ENCODE results near the gene XYLT1.

DNA sequence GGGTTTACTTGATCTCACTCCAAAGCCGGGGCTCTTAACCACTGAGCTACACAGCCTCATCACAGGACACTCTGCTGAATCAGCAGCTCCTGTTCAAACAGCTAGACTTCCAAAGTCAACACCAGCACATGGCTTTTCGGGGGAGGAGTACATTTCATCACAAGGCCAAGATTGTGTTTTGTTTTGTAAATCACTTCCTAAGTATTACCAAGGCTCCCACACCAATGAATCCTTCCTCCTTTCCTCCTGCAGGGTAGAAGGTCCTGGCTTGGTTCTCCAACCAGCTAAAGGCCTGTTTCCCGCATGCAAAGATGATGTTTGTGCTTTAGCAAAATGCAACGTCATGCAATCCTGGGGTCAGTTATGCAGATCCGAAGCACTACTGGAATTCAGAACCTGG, 152.5 kb downstream of the XYLT1 start:
- TF ChIP-seq POLR2A (IDR thresholded peaks at IDR 0.05; ENCODE audit: low read depth, low read length) (no peak), SMAD1 (IDR thresholded peaks at IDR 0.05; ENCODE audit: low read depth, partially characterized antibody) (no peak), ZNF24 (IDR thresholded peaks at IDR 0.05) (no peak), EZH2 (IDR thresholded peaks at IDR 0.05; ENCODE audit: borderline replicate concordance, control insufficient read depth, low read depth, low read length) (no peak), CREM (IDR thresholded peaks at IDR 0.05; ENCODE audit: low read depth) (no peak)
- TF ChIP-seq, protein P1, sequence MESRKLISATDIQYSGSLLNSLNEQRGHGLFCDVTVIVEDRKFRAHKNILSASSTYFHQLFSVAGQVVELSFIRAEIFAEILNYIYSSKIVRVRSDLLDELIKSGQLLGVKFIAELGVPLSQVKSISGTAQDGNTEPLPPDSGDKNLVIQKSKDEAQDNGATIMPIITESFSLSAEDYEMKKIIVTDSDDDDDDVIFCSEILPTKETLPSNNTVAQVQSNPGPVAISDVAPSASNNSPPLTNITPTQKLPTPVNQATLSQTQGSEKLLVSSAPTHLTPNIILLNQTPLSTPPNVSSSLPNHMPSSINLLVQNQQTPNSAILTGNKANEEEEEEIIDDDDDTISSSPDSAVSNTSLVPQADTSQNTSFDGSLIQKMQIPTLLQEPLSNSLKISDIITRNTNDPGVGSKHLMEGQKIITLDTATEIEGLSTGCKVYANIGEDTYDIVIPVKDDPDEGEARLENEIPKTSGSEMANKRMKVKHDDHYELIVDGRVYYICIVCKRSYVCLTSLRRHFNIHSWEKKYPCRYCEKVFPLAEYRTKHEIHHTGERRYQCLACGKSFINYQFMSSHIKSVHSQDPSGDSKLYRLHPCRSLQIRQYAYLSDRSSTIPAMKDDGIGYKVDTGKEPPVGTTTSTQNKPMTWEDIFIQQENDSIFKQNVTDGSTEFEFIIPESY (IDR thresholded peaks at IDR 0.05): no peak
- TF ChIP-seq, protein P2, sequence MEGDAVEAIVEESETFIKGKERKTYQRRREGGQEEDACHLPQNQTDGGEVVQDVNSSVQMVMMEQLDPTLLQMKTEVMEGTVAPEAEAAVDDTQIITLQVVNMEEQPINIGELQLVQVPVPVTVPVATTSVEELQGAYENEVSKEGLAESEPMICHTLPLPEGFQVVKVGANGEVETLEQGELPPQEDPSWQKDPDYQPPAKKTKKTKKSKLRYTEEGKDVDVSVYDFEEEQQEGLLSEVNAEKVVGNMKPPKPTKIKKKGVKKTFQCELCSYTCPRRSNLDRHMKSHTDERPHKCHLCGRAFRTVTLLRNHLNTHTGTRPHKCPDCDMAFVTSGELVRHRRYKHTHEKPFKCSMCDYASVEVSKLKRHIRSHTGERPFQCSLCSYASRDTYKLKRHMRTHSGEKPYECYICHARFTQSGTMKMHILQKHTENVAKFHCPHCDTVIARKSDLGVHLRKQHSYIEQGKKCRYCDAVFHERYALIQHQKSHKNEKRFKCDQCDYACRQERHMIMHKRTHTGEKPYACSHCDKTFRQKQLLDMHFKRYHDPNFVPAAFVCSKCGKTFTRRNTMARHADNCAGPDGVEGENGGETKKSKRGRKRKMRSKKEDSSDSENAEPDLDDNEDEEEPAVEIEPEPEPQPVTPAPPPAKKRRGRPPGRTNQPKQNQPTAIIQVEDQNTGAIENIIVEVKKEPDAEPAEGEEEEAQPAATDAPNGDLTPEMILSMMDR (IDR thresholded peaks at IDR 0.05 in 2 of 3, conservative IDR thresholded peaks at IDR 0.05 in 1 of 3; ENCODE audit: control insufficient read depth in 2 of 3, extremely low read depth in 1 of 3, insufficient read depth in 1 of 3, low read depth in 3 of 3, low read length in 3 of 3): no peak
- TF ChIP-seq, protein P3, sequence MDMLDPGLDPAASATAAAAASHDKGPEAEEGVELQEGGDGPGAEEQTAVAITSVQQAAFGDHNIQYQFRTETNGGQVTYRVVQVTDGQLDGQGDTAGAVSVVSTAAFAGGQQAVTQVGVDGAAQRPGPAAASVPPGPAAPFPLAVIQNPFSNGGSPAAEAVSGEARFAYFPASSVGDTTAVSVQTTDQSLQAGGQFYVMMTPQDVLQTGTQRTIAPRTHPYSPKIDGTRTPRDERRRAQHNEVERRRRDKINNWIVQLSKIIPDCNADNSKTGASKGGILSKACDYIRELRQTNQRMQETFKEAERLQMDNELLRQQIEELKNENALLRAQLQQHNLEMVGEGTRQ (IDR thresholded peaks at IDR 0.05; ENCODE audit: borderline replicate concordance, low read depth, low read length): no peak

Measured in GM12878 (cell line).